HG02885 (cell line): ENCODE measurements around the gene PDGFRB.

ENCODE experiments used
- ATAC-seq: cut with Tn5 transposase; IDR thresholded peaks from one replicate; pipeline ENCODE4 v1.9.1; 2021; ENCODE audit warnings: mild to moderate bottlenecking; ENCODE audit not compliant: unreplicated experiment, poor library complexity

Gene PDGFRB

GRCh38 chr5:150183436-150183835 is 27.8 kb upstream of the PDGFRB start:
- no peak for ATAC-seq

GRCh38 chr5:150182774-150183173 is 27.1 kb upstream of the PDGFRB start:
- ATAC-seq, result no peak

GRCh38 chr5:150181766-150182545 is 26.3 kb upstream of the PDGFRB start:
- no peak for ATAC-seq

- ATAC-seq, result no peak
Measured at GRCh38 chr5:150181027-150181426, 25.4 kb upstream of the PDGFRB start.

GRCh38 chr5:150180241-150181026 is 24.8 kb upstream of the PDGFRB start:
- no peak for ATAC-seq

- ATAC-seq, result no peak
Measured at GRCh38 chr5:150179019-150179620, 23.5 kb upstream of the PDGFRB start.

- no peak for ATAC-seq
Measured at GRCh38 chr5:150178262-150178661, 22.6 kb upstream of the PDGFRB start.

GRCh38 chr5:150177721-150178120 is 22.1 kb upstream of the PDGFRB start:
- no peak for ATAC-seq

- no peak for ATAC-seq
Measured at GRCh38 chr5:150176745-150177477, 21.3 kb upstream of the PDGFRB start.

- no peak for ATAC-seq
Measured at GRCh38 chr5:150175536-150175935, 19.9 kb upstream of the PDGFRB start.

- no peak for ATAC-seq
Measured at GRCh38 chr5:150175076-150175475, 19.4 kb upstream of the PDGFRB start.

- no peak for ATAC-seq
Measured at GRCh38 chr5:150174285-150174684, 18.6 kb upstream of the PDGFRB start.

- no peak for ATAC-seq
Measured at GRCh38 chr5:150173161-150173560, 17.5 kb upstream of the PDGFRB start.

GRCh38 chr5:150172556-150172955 is 16.9 kb upstream of the PDGFRB start:
- no peak for ATAC-seq

GRCh38 chr5:150172145-150172544 is 16.5 kb upstream of the PDGFRB start:
- no peak for ATAC-seq

- ATAC-seq, result no peak
Measured at GRCh38 chr5:150168864-150169263, 13.2 kb upstream of the PDGFRB start.

GRCh38 chr5:150167908-150168307 is 12.3 kb upstream of the PDGFRB start:
- no peak for ATAC-seq

GRCh38 chr5:150167512-150167850 is 11.8 kb upstream of the PDGFRB start:
- no peak for ATAC-seq

GRCh38 chr5:150166650-150167511 is 11.2 kb upstream of the PDGFRB start, which contains the start of gene CDX1:
CDX1 (plus strand) TSS chr5:150166778; CDS start chr5:150166877, 99 bp downstream.
- no peak for ATAC-seq
